A549 (cell line): Measurements from ENCODE around the gene EXPH5. TPM values are rescaled to one million over a fixed set of nuclear protein-coding genes. Genes with fewer than 3 reads are reported as not detected.

Experiments
- polyA plus RNA-seq, 4 experiments: library from polyadenylated mRNA; depleted of rRNA in 3 of 4; stranded (reverse); fragments of >200 nt; fragmentation: RNase III in 1 of 4; extraction: RNeasy Plus Mini Kit Qiagen cat#74134 plus additional on column Dnase treatment in 1 of 4; gene quantifications; 2 replicates in 3 of 4; 3 replicates in 1 of 4; pipeline ENCODE4 v1.2.3, GENCODE V29; 2011 to 2017

The EXPH5 gene
- polyA plus RNA-seq, 2 of the 4 experiments (the other 2 are of a cell fraction) = 0.01 to 0.37 TPM

Other genes with a start within 250 kb of the EXPH5 start
- gene C11orf65, start 126.2 kb downstream of the EXPH5 start, polyA plus RNA-seq (2011; rRNA removed) = 0.24 and 0.72 TPM in 2 replicates
- 0.16 to 0.38 TPM (median 0.19 TPM) in 3 replicates for gene C11orf65, start 126.2 kb downstream of the EXPH5 start, polyA plus RNA-seq (2017; fragmentation: RNase III; extraction: RNeasy Plus Mini Kit Qiagen cat#74134 plus additional on column Dnase treatment)
- gene POGLUT3, start 95.4 kb downstream of the EXPH5 start, polyA plus RNA-seq (2011; rRNA removed) = 19.4 and 22.6 TPM in 2 replicates
- 13.0 to 15.3 TPM (median 13.1 TPM) in 3 replicates for gene POGLUT3, start 95.4 kb downstream of the EXPH5 start, polyA plus RNA-seq (2017; fragmentation: RNase III; extraction: RNeasy Plus Mini Kit Qiagen cat#74134 plus additional on column Dnase treatment)
- 188 and 189 TPM in 2 replicates for gene DDX10, start 71.3 kb upstream of the EXPH5 start, polyA plus RNA-seq (2011; rRNA removed)
- 46.0 to 56.2 TPM (median 46.9 TPM) in 3 replicates for gene DDX10, start 71.3 kb upstream of the EXPH5 start, polyA plus RNA-seq (2017; fragmentation: RNase III; extraction: RNeasy Plus Mini Kit Qiagen cat#74134 plus additional on column Dnase treatment)